HG02981 (cell line): ENCODE results near the gene CD8A.
"Not testable (repeated sequence)": the region's sequence is repeated elsewhere in the genome, so short reads cannot be mapped to it uniquely, and the experiment has no call there.

Source experiments
- ATAC-seq: cut with Tn5 transposase; IDR thresholded peaks from one replicate; pipeline ENCODE4 v1.9.1; 2021; ENCODE audit warnings: mild to moderate bottlenecking, moderate library complexity; ENCODE audit not compliant: unreplicated experiment

The CD8A gene

DNA sequence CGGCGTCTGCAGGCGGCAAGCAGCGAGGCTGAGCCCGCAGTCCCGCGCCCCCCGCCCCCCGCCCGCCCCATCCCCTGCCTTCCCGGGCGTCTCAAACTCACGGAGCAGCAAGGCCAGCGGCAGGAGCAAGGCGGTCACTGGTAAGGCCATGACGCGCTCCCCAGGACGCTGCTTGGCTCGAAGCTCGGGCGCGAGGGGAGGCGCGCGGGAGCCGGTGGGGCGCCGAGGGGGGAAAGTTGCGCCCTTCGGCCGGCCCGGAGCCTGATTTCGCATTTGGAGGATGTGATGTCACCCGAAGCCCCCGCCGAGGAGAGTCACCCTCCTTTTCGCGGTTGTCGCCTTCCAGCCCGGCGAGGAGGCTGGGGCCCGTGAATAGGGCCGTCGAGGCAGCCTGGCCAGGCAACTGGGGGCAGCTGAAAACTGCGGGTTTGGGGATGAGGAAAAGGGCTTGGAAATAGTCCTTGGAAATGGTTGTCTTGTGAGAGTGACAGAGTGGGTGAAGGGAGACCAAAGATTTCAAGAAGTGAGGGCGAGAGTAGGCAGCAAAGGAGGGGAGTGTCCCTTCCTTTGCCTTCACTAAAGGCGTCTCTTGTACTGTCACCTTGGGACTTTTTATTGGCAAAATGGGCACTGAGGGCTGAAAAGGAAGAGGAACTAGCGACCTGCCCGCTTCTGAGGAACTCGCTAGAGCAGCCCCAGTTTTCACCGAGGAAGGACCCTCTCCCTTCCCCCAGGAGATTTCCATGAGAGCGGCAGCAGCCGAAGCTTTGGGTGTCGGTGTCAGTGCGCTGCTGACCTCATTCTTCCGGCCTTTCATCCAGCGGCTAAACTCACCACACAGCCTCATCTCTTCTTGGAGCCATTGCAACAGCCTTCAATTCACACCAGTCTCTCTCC lies at the start of gene CD8A:
Gene CD8A (minus strand): TSS at position 238 of the 897 bp plus-strand sequence. CDS start 88 bp downstream, at position 150.
- ATAC-seq, result no peak

DNA sequence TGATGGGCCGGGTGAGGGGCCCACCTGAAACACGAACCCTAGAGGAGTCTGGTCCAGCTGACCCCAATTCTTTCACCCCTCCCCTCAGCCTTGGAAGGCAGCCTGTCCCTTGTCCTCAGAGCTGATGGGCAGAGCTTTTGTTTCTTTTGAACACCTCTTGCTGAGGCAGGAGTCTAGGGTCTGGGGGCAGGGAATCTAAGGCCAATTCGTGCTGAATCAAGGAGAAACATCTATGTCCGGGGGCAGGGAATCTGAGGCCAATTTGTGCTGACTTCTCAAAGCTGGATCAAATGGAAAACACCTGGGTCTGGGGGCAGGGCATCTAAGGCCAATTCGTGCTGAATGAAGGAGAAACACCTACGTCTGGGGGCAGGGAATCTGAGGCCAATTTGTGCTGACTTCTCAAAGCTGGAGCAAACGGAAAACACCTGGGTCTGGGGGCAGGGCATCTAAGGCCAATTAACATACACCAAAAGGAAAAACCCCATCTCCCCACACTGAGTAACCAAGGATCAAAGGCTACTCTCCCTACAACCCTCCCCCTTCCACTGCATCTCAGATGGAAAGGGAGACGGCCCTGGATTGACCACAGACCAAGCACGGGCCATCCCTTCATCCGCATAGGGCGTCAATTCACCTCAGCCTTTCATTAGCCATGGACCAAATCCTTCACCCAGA lies 49.3 kb upstream of the CD8A start:
- not testable (repeated sequence) for ATAC-seq

DNA sequence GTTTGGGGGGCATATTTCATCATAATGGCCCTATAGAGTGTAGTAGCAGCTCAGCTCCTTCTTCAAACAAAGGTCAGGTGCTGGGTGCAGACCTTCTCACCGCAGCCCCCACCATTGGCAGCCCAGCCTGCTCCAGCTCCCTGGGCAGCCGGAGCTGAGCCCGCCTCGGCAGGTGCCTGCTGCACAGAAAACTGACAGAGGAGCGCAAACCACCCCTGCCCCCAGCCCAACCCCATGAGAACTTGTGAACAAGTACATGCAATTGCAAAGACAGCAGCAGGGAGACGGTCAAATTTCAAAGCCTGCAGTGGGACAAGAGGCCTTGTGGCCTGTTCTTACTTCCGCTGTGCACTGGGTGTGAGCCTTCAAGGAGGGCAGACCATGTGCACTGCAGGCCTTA lies 48.7 kb upstream of the CD8A start:
- ATAC-seq, result not testable (repeated sequence)

DNA sequence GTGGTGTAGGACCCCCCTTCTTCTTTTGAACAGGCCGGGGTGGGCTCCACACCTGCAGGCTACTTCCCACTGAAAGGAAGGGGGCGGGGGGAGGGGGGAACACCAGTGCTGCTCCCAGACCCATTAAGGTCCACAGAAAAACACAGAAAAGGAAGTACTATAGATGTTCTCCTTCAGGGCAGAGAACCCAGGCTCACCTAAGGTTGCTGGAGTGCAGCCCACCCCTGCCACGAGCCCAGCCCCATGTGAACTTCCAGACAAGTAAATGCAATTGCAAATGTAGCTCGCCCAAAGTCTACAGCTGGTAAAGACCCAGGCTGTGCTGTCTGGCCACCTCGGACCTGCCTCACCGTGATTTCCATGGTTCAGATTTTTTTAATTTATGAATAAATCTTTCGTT lies 47.0 kb upstream of the CD8A start:
- ATAC-seq, result not testable (repeated sequence)

DNA sequence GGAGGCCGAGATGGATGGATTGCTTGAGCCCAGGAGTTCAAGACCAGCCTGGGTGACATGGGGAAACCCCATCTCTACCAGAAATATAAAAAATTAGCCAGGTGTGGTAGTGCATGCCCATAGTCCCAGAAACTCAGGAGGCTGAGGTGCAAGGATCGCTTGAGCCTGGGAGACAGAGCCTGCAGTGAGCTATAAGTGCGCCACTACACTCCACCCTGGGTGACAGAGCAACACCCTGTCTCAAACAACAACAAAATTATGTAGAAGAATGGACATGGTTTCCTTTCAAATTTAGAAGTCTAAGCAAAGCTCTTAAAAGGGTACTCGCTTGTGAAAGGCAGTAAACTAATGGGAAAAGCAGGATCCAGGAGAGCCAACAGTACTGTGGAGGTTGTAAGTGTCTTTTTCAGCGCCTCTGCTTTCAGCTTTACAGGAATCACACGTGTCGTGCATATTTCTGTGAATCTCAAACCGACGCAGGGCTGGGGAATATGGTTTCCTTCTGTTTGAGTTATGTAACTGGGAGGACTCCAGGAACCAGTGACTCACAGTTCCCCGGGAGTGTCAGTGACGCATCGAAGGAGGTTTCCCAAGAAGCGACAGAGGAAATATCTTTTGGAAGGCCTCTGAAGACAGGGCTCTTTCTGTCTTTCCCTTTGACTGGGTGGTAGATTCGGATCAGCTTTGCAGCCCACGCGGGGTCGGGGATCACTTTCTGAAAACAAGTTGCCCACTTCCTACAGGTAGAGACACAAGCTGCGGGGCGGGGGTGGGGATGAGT lies 46.4 kb upstream of the CD8A start:
- not testable (repeated sequence) for ATAC-seq

DNA sequence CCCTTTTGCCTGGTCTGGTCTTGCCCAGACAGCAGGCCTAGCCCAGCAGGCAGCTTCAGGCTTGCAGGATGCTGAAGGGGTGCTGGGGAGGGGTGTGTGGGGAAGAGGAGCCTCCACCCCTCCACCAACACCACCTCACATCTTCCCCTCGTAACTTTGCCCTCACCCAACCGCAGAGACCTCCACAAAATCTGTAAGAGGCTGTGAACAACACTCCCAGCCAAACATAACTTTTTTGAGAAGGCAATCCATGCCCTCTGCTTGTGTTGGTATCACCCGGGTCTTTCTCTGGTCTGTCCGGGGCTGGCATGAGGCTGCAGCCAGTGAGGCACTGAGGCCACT lies 44.8 kb upstream of the CD8A start:
- ATAC-seq, result not testable (repeated sequence)

DNA sequence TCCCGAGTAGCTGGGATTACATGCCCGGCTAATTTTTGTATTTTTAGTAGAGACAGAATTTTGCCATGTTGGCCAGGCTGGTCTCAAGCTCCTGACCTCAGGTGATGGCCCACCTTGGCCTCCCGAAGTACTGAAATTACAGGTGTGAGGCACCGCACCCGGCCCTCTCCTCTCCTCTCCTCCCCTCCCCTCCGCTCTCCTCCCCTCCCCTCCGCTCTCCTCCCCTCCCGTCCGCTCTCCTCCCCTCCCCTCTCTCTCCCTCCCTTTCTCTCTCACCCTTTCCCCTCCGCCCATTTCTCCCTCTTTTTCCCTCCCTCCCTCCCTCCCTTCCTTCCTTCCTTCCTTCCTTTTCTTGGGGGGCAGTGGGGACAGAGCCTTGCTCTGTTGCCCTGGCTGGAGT lies 42.6 kb upstream of the CD8A start:
- no peak for ATAC-seq

DNA sequence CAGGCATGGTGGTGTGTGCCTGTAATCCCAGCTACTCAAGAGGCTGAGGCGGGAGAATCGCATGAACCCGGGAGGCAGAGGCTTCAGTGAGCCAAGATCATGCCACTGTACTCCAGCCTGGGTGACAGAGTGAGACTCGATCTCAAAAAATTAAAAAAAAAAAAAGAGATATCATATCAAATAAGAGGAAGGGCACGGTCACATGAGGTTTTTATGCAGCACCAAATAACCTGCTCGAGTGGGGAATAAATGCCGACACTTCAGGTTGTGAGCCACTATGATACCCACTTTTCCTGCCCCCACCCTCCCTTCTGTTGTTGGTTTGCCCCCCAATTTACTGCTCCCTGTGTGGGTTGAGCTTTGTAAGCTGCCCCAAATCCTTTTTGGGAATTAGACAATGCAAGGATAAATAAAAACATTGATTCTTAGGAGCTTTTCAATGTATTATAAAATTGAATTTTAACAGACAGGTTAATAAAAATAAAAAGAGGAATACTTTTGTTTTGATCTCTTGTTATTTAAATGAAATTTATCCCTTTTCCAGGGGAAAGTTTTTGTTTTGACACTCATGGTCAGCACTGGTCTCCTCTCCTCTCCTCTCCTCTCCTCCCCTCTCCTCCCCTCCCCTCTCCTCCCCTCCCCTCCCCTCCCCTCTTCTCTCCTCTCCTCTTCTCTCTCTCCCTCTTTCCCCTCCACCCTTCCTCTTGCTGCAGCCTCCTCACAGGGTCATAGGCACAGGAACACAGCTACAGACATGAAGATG lies 41.8 kb upstream of the CD8A start:
- ATAC-seq, result no peak

DNA sequence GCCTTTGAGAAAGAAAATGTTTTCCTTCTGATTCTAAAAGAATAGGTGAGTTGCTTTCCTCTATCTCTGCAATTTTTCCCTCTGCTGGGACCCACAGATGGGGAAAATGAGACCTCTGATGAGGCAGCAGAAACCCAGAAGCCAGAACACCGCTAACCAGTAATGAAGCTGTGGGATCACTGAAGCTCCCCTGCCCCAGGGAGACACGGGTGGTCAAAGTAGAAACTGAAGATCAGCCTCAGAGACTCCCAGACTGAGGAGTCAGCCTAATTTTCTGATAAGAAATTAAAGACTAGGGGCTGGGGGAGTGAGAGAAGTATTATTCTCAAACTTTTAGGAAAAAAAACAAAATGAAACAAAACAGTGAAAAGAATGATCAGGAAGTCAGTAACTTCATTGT lies 40.8 kb upstream of the CD8A start:
- ATAC-seq, result no peak

DNA sequence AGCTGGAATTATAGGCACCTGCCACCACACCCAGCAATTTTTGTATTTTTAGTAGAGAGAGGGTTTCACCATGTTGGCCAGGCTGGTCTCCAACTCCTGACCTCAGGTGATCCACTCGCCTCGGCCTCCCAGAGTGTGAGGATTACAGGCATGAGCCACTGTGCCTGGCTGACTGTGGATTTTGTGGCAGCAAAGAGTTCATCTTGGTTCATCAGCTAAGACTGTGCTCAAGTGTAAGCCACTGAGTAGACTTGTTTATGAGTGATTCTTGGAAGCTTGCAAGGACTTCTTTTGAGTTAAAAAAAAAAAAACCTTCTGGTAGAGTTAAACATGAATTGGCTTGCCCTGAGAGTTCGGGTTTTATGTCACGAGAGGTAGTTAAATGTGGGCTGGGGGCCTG lies 36.2 kb upstream of the CD8A start:
- ATAC-seq, result no peak

DNA sequence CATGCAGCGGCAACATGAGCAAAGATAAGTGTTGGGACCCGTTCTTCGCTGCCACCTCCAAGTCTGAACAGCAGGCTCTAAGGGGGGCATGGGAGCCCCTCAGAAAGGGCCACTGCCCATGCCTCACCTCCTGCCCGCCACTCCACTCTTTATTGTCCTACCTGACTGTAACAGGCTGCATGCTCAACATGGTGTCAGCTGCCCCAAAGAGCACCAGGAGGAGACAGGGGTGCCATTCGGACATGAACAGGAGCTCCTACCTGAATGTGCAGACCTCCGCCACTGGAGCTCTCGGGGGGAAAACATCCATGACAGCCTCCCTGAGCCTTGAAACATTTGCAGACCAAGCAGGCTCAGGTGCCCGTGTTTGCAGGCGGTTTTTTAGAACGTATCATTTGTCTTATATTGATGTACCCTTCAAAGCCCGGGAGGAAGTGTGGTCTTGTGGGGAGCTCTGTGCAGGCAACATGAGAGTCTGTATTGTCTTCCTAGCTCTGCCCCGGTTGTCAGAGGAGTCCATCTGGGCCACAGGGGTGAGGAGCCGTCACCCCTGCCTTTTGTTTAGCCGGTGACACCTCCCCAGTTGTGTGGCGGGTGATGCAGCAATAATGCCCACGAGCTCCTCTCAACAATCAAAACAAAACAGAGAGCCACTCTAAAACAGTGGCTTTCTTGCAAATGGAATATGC lies 35.1 kb upstream of the CD8A start:
- ATAC-seq, result no peak

DNA sequence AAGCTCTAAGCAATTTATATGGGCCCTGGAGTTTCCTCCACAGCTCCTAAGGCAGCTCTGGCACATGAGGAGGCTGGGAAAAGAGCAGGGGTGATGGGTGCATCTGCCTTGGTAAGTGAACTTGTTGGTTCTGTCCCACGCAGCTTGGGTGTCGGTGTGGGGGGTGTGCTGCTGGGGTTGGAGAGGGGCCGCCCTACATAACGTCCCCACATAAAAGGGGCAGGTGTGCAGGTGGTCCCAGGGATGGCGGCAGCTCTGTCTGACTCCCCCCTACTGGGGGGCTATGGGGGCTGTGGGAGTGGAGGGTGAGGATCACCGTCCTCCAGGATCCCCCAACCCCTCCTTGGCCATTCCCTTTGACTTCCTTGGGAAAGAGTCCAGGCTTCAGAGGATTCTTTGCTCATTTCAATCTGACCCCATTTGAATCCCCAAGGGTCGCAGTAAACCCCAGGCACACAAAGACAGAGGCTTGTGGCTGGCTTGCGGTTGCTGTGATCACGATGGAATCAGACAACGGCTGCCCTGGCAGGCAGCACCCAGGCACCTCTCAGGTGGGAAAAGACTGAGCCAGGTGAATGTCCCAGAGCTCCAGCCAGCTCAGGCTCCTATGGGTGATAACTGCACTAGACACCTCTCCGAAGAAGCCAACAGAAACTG lies 34.5 kb upstream of the CD8A start:
- no peak for ATAC-seq

DNA sequence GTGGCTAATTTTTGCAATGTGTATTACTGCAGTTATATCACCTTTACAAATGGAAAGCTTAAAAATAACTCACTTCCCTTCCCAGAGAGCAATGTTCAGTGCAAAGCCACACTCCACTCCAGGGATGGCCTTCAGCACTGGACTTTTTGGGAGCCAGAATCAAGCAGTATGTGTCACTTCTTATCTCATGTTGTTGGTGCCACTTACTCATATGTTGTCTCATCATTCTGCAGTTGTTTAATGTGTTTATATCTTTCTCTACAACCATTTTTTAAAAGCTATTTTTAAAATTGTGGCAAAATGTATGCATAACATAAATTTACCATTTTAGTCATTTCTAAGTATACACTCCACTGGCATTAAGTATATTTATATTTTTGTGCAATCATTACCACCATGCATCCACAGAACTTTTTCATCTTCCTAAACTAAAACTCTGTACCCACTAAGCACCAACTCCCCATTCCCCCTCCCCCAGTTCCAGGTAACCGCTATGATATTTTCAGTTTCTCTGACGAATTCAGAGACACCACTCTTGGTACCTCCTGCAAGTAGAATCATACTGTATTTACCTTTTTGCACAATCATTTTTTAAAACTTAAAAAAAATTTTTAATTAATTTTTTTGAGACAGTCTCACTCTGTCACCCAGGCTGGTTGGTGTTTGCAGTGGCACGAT lies 32.1 kb upstream of the CD8A start:
- ATAC-seq, result no peak

DNA sequence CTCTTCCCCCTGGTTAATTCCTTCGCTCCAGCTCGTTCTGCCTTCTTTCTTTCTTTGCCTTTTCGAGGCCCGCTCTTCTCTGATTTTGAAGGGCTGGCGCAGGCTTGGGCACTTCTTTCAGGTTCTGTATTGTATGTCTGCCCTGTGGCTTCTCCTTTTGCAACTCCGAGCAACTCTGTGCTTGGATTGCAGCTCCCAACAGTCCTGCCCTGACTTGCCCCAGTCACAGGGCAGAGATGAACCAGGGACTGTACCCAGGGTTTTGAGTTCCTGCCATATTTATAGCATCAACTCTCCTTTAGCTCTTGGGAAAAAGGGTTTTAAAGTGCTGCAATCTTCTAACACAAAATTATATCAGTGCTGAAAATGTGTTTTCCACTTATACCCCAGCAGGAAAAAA lies 31.1 kb upstream of the CD8A start:
- no peak for ATAC-seq

DNA sequence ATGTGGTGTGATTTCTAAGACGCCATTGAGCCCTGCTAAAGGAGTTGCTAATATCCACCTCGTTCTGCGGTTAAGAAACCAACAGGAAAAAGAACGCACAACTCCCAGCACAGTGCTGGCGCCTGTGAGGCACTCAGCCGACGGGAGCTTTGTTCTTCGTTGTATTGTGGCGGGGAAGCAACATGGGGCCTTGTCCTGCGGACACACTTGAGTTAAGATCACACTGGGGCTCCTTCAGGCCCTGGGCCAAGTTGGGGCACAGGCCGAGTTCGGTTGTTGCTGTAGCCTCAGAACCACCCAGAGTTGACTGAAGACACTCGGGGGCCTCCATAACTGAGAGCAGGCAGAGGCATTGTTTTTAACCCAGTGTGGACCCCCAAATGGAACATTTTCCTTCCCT lies 30.6 kb upstream of the CD8A start:
- no peak for ATAC-seq

DNA sequence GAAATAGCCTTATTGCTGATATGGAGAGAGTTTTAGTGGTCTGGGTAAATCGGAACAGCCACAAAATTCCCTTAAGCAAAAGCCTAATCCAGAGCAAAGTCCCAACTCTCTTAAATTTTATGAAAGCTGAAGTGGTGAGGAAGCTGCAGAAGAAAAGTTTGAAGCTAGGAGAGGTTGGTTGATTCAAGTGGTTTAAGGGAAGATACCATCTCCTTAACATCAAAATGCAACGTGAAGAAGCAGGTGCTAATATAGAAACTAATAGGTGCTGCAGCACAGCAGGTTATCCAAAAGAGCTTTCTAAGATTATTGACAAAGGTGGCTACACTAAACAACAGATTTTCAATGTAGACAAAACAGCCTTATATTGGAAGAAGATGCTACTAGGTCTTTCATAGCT lies 28.2 kb upstream of the CD8A start:
- no peak for ATAC-seq

DNA sequence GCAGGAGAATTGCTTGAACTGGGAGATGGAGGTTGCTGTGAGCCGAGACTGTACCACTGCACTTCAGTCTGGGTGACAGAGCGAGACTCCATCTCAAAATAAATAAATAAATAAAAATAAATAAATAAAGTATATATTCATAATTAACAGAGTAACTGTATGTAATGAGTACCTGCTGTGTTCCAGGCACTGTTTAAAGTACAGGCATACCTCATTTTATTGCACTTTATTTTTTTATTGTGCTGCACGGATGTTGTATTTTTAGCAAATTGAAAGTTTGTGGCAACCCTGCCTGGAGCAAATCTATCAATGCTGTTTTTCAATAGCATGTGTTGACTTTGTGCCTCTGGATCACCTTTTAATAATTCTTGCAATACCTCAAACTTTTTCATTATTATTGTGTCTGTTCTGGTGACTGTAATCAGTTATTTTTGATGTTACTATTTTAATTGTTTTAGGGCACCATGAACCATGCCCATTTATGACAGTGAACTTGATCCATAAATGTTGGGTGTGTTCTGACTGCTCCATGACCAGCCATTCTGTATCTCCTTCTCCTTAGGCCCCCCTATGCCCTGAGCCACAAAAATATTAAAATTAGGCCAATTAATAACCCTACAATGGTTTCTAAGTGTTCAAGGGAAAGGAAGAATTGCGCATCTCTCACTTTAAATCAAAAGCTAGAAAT lies 27.5 kb upstream of the CD8A start:
- ATAC-seq, result no peak

DNA sequence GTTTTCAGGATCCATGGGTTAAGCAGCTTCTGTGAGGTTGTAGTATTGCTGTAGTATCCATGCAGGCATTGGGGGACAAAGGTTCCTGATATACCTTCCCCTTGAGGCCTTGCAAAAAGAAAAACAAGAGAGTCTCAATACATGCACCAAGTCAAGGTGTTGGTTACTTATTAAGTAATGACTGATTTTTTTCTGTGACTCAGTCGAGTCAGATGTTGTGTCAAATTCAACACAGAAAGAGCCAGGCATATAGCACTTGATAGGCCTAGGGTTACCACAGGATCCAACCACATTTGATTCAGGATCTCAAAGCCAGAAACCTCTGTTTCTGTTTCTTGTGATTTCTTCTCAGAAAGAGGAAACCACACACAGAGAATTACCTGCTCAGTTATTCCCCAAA lies 24.9 kb upstream of the CD8A start:
- no peak for ATAC-seq
